Testis (tissue), 2 donors: ENCODE results near the gene MYO5B.

Experiments
- POLR2A ChIP-seq: fragments of 450-650 bp; IDR thresholded peaks from one replicate; pipeline ENCODE4 v1.6.1; 2017; ENCODE audit warnings: antibody characterized with exemption, mild to moderate bottlenecking, moderate library complexity
- TF ChIP-seq, protein P1 (sequence below), 3 experiments: fragments of 450-650 bp in 2 of 3; fragments of 200-600 bp in 1 of 3; sonication (generic) in 1 of 3; IDR thresholded peaks; one replicate each; pipeline ENCODE4 v1.5.1; 2016 to 2019; ENCODE audit warnings: antibody characterized with exemption in 3 of 3, mild to moderate bottlenecking in 2 of 3, moderate library complexity in 1 of 3

DNA sequence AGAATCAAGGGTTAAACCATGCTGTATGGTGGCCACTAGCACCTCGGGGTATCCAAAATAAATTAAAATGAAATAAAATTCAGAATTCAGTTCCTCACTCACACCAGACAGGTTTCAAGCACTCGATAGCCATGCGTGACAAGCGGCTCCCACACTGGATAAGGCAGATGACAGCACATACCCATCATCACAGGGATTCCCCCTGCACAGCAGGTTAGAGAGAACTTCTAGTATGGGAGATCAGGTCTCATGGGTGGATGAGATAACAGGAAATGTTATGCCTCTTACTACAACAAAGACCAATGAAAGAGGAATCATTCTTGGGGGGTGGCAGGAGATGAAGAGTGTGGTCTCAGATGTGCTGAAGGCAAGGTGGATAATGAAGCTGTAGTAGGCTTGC is 259.7 kb downstream of the MYO5B start:
- TF ChIP-seq, protein P1, sequence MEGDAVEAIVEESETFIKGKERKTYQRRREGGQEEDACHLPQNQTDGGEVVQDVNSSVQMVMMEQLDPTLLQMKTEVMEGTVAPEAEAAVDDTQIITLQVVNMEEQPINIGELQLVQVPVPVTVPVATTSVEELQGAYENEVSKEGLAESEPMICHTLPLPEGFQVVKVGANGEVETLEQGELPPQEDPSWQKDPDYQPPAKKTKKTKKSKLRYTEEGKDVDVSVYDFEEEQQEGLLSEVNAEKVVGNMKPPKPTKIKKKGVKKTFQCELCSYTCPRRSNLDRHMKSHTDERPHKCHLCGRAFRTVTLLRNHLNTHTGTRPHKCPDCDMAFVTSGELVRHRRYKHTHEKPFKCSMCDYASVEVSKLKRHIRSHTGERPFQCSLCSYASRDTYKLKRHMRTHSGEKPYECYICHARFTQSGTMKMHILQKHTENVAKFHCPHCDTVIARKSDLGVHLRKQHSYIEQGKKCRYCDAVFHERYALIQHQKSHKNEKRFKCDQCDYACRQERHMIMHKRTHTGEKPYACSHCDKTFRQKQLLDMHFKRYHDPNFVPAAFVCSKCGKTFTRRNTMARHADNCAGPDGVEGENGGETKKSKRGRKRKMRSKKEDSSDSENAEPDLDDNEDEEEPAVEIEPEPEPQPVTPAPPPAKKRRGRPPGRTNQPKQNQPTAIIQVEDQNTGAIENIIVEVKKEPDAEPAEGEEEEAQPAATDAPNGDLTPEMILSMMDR (IDR thresholded peaks at IDR 0.05) = no peak
- TF ChIP-seq POLR2A = no peak
